GM21529 (cell line): ENCODE data around the gene EIPR1.

Experiments used
- ATAC-seq: cut with Tn5 transposase; IDR thresholded peaks from one replicate; pipeline ENCODE4 v1.9.1; 2021; ENCODE audit not compliant: unreplicated experiment

EIPR1 gene

GRCh38 chr2:3325458-3326181 is 52.0 kb downstream of the EIPR1 start:
- no peak for ATAC-seq

DNA sequence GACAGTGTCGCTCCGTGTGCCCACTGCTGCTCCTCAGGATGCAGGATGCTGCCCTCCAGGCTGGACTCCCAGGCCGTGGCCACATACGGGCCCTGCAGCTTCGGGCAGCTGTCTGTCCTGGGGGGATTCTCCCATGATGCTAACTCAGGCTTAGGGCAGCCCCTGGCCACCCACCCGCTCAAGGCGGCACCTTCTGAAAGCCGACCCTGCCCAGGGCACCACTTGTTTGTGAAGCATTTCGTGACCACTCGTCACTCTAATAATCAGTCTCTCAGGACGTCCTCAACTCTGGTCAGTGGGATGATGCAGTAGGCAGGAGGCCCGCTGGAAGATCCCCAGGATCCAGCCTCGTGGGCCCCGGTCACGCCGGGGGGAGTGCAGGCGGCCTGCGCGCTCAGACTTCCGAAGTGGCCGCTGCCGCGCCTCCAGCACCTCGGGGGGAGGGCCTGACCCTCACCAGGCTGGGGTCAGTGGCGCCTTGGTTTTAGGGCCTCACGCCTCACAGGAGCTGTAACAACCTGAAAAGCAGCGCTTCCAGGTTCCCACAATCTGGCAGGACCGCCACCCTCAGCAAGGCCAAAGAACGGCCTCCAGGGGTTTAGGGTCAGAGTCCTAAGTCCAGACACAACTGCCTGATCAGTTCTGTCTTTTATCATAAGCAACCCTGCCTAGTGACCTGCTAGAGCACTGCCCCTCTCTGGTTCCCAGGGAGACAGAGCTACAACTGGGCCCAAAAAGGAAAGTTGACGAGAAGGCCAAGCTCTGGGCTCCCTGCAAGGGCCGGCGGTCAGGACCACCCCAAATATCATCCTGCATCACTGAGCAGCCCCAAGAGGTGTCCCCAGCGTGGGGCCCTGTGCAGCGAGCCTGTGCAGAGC is 53.0 kb downstream of the EIPR1 start:
- no peak for ATAC-seq

GRCh38 chr2:3324036-3324386 is 53.6 kb downstream of the EIPR1 start:
- no peak for ATAC-seq

DNA sequence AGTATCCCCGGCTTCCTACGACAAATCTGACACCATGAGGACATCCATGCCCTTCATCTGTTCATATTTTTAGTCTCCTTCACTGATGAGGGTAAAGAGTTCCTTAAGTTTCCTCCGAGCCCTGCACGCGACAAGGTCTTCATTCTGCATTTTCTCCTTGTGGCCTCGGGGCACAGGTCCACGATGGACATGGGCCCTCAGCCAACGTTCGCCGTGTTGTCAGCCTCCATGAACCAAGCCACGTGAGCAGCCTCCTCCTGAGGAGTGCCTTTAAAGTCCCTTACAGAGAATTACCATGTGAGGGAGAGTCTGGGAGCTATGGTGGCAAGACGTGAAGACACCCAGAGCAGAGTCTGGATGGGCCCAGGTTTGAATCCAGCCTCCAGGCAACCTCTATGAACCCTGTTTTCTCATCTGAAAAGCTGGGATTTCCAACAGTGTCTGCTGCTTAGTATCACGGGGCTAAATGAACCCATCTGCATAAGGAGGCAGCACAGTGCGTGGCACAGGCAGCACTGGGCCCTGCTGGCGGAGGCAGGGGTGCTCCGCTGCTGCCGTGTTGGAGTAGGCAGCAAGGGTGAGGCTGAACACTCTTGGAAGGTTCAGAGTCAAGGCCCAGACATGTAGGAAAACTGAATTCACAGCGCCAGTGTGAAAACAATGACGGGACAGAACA is 54.1 kb downstream of the EIPR1 start:
- no peak for ATAC-seq

GRCh38 chr2:3322311-3322970 is 55.2 kb downstream of the EIPR1 start:
- ATAC-seq: no peak

DNA sequence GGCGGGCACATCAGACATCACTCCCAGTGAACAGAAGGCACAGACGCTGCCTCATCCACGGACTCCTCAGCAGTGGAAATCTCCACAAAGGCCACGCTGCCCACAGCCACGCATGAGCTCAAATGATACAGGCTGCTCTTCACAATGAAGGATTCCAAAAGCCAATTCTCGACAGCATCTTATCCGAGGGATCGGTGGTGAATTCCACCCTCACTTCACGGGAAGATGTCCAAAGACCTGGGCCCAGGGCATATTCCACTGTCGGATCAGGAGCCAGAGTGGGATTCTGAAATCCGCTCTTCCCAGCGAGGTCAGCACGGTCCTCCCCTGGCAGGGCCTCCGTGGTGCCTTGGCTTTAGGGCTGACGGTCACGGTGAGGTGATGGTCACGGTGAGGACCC is 55.8 kb downstream of the EIPR1 start:
- no peak for ATAC-seq

DNA sequence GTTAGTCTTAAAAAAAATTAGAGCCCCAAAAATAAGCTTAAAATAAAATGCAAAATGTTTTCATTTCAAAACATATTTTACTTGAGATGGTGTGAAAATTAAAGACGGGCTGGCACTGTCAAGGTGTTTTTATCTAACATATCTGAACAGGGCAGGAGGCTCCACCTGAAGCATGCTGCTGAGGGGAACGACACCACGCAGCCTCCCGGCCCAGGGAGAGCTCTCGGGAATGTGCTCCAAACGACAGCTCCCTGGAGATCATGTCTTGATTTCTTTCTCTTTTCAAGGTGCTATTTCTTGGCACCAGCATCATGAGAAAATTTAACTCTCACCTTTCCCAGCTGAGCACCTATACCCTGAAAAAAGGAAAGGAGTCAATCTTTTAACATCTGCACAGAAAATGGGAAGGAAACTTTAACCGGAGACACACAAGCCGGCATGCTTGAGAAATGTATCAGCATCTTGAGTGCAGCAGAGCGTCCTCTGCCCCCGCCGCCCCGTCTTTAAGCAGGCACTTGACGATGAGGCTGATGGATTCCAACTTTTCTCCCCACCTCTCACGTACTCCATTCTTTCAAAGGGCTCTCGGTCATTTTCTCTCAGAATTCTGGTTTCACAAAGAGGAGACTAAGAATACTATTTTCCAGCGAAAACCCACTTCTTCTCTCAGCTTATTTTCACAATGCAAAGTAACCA is 56.6 kb downstream of the EIPR1 start:
- ATAC-seq: no peak

- ATAC-seq: no peak
Measured at GRCh38 chr2:3319745-3320566, 57.7 kb downstream of the EIPR1 start.

GRCh38 chr2:3319134-3319533 is 58.5 kb downstream of the EIPR1 start:
- no peak for ATAC-seq

DNA sequence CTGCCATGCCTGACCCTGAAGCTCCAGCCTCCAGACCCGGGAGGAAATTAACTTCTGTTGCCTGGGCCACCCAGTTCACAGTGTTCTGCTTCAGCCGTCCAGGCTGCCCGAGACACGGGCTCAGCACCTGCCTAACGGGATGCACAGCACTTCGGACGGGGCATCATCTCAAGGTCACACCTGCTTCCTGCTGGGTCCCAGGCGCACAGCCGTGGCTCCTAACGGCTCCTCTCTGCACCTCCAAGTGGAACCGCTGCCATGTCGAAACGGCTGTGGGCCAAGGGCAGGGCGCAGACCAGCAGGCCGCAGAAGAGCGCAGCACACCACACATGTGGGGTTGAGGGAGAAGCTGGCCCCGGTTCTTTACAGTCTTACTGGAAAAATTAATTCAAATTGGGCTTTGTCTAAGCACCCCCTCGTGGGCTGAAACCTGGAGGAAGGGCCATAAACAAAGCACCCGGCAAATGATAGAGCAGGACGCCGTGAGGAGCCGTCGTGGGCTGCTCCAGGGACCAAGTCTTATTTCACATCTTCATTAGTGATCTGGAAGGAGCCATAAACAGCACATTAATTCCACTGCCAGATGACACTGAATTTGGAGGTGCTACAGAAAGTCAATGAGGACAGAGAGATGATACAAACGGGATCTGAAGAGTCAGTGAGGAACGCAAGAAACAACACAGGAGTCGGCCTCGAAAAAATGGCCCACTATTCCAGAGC is 59.6 kb downstream of the EIPR1 start:
- no peak for ATAC-seq

- no peak for ATAC-seq
Measured at GRCh38 chr2:3317277-3317685, 60.3 kb downstream of the EIPR1 start.

DNA sequence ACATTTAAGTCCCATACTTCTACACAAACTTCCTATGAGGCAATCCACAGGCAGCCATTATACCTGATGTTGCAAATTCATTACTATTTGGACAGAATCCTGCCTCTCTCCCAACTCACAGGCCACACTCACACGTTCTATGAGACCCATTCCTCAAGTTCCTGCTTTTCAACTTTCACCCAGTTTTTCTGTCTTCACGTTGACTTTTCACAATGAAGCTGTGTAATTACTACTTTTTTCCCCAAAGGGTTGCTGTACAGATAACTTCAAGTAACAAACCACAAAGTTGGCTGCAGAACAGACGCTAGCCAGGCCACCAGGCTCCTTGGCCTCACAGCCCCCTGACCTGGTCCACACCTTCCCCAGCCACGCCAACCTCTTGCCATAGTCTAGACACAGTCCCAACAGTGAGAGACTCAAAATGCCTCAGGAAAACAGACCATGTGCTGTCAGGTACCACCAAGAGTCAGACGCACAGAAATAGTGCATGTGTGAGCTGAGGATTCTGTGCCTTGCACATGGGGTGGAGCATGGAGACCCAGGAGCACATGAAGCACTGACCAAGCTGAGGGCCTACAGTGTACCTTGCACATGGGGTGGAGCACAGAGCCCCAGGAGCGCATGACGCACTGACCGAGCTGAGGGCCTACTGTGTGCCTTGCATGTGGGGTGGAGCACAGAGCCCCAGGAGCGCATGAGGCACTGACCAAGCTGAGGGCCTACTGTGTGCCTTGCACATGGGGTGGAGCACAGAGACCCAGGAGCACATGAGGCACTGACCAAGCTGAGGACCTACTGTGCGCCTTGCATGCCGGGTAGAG is 61.0 kb downstream of the EIPR1 start:
- no peak for ATAC-seq

GRCh38 chr2:3314626-3315025 is 63.0 kb downstream of the EIPR1 start:
- ATAC-seq: no peak

GRCh38 chr2:3313781-3314375 is 63.7 kb downstream of the EIPR1 start:
- ATAC-seq: no peak

- no peak for ATAC-seq
Measured at GRCh38 chr2:3312576-3313345, 64.9 kb downstream of the EIPR1 start.

DNA sequence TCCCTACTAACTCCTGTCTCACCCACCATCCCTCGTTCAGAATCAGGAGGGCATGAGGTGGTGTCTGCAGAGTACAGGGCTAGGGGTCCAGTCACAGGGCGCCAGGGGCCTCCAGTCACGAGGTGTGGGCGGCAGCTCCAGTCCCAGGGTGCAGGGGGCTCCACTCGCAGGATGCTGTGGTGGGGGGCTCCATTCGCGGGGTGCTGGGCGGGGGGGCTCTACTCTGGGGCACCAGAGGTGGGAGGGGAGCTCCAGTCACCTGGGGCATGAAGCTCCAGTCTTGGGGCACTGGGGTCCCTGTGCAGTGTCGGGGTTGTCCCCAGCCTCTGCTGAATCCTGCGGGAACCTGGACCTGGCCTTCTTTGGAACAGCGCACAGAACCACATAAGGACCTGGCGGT is 66.0 kb downstream of the EIPR1 start:
- no peak for ATAC-seq
